Activated CD8-positive, alpha-beta T cell treated with anti-CD3 and anti-CD28 coated beads, Interleukin-2, amount 10 ng/mL, durations not matched to agents 7 days and 5 days (primary cell): ENCODE measurements around the gene DIABLO. TPM values are rescaled to one million over a fixed set of nuclear protein-coding genes. Genes with fewer than 3 reads are reported as not detected.
"Not testable (repeated sequence)": the region's sequence is repeated elsewhere in the genome, so short reads cannot be mapped to it uniquely, and the experiment has no call there.

Experiments
- ATAC-seq: fragments of 150-1000 bp; cut with Tn5 transposase; one replicate; pipeline ENCODE4 v1.10.0; 2021; ENCODE audit warnings: moderate library complexity
- CTCF ChIA-PET: fragments of 350-600 bp; sonication (Branson Sonifier 250); formaldehyde crosslinking; loops from one replicate; lab custom pipeline; 2021; ENCODE audit warnings: antibody characterized with exemption; lab: Charles Lee
- POLR2A ChIA-PET: fragments of 350-600 bp; sonication (Branson Sonifier 250); formaldehyde crosslinking; loops from one replicate; lab custom pipeline; 2021; ENCODE audit warnings: antibody characterized with exemption; lab: Charles Lee
- DNase-seq: peaks from one replicate; pipeline ENCODE4 v3.0.0-alpha.2; 2020
- H3K27ac Mint-ChIP-seq: one replicate; pipeline ENCODE4 v1.8.0; 2021; ENCODE audit warnings: mild to moderate bottlenecking, mixed read lengths
- H3K27me3 Mint-ChIP-seq: one replicate; pipeline ENCODE4 v1.8.0; 2021; ENCODE audit warnings: low read depth, mixed read lengths
- H3K36me3 Mint-ChIP-seq: one replicate; pipeline ENCODE4 v1.8.0; 2021; ENCODE audit warnings: low read depth, mixed read lengths
- H3K4me1 Mint-ChIP-seq: one replicate; pipeline ENCODE4 v1.8.0; 2021; ENCODE audit warnings: low read depth, mixed read lengths
- H3K4me3 Mint-ChIP-seq: one replicate; pipeline ENCODE4 v1.8.0; 2021; ENCODE audit warnings: mild to moderate bottlenecking, mixed read lengths
- H3K9me3 Mint-ChIP-seq: one replicate; pipeline ENCODE4 v1.8.0; 2022; ENCODE audit warnings: mixed read lengths; ENCODE audit not compliant: insufficient read depth
- total RNA-seq, 2 experiments: library from RNA; stranded (reverse); gene quantifications; one replicate each; pipeline ENCODE4 v1.2.3, GENCODE V29; 2021

The DIABLO gene
- 10 to 100 TPM; 43.5 to 47.1 TPM for total RNA-seq

DNA sequence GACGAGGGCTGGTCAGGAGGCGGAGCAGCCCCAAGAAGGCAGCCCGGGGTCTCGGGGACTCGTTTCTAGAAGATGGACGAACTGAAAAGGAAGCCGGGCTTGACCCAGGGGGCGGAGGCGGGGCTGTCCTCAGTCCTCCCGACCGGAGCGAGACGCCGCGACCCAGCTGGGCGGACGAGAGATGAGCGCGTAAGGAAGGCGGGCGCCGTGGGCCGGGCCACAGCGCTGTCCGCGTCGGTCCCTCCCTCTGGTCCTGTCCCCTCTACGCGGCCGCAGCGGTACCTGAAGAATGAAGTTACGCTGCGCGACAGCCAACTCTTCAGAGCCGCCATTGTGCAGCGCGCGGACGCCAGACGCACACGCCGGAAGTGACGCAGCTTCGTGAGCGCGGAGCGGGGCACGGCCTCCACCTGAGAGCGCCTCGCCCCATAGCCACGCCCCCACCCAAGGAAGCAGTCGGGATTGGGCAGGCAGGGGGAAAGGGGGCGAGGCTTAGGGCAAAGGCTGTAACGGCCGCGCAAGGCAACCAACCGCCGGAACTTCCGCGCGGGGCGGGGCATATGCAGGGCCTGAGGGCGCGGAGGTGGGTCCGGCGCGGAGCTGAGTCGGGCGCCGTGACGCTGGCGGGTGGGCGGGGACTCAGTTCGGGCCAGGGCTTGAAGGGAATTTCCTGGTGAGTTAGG, at the start of gene DIABLO:
DIABLO (minus strand) TSS at position 370 of the 683 bp plus-strand sequence; CDS start at position 332, 38 bp downstream.
- CTCF ChIA-PET: interaction anchor here (0.8 to 1.2 kb wide), 6 partner anchors 9 to 390 kb away, joined by 3 to 5 read pairs (median 4); no protein-coding TSS in a partner anchor
- H3K27ac Mint-ChIP-seq: peak within 1 kb of the TSS; percentile 92
- POLR2A ChIA-PET: interaction anchor here (0.6 to 3.1 kb wide), 9 partner anchors 12 to 301 kb away, joined by 3 to 22 read pairs (median 3); partner anchors contain the start of genes KNTC1, RSRC2 and ZCCHC8
- H3K9me3 Mint-ChIP-seq: no peaks in the 10 kb centered on the region
- DNase-seq: peak; percentile 100
- no peaks in the 10 kb centered on the region for H3K27me3 Mint-ChIP-seq
- H3K4me1 Mint-ChIP-seq: peaks cover 44% of the 10 kb centered on the region
- peak; percentile 94 for ATAC-seq
- H3K4me3 Mint-ChIP-seq: peak within 1 kb of the TSS; percentile 89
- peaks cover 33% of the 10 kb centered on the region for H3K36me3 Mint-ChIP-seq

- Mint-ChIP-seq H3K36me3 (peaks cover 16% of the 10 kb centered on the region), H3K9me3 (no peaks in the 10 kb centered on the region), H3K27me3 (no peaks in the 10 kb centered on the region), H3K4me3 (no peak overlapping the region), H3K4me1 (no peaks in the 10 kb centered on the region), H3K27ac (no peak overlapping the region)
- CTCF ChIA-PET: interaction anchor here (1.0 kb wide), 1 partner anchor 85 kb away, joined by 3 read pairs; no protein-coding TSS in a partner anchor
- ATAC-seq (no peak), DNase-seq (no peak)
- POLR2A ChIA-PET: no interaction called here
Measured at GRCh38 chr12:122275459-122275858, 49.6 kb upstream of the DIABLO start.

DNA sequence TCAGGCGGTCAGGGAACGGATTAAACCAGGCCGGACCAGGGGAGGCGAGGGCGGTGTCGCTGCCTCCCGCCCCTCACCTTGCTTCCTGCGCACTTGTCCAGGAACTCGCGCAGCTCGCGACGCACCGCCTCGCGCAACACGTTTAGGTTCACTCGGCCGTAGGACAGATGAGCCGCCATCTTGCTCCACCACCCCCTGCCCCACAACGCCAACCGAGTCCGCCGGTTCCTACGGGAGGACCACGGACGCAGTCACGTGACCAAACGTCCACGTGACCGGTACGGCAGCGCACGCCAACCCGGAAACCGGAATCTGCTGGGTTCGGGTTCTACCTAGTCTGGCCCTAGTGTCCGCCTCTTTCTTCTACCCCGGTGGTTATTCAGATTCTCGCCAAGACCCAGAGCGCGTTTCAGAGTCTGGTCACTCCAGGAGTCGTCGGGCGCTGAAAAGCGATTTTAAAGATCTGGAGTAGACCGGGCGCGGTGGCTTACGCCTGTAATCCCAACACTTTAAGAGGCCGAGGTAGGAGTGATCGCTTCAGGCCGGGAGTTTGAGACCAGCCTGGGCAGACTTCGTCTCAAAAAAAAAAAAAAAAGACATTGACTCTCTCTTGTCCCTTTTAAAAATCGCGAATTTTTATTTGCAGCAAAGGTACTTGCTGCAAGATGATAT, 40.5 kb upstream of the DIABLO start, which contains the start of gene VPS33A:
VPS33A (minus strand) TSS at position 265 of the 672 bp plus-strand sequence; CDS start at position 179, 86 bp downstream.
- Mint-ChIP-seq H3K27me3 (peaks cover 3% of the 10 kb centered on the region), H3K9me3 (no peaks in the 10 kb centered on the region), H3K4me3 (peak within 1 kb of the TSS; percentile 94), H3K27ac (peak within 1 kb of the TSS; percentile 97), H3K4me1 (peaks cover 21% of the 10 kb centered on the region), H3K36me3 (peaks cover 22% of the 10 kb centered on the region)
- ATAC-seq (peak; percentile 88), DNase-seq (peak; percentile 96)
- ChIA-PET POLR2A (interaction anchor here (0.7 to 1.1 kb wide), 4 partner anchors 24 to 966 kb away, joined by 3 to 10 read pairs (median 4); partner anchors contain the start of gene DIABLO), CTCF (interaction anchor here (0.6 to 1.8 kb wide), 9 partner anchors 22 to 211 kb away, joined by 3 to 6 read pairs (median 4); partner anchors contain the start of gene DIABLO)

- ChIA-PET CTCF (interaction anchor here (1.3 to 1.8 kb wide), 2 partner anchors 21 to 58 kb away, joined by 3 to 5 read pairs; no protein-coding TSS in a partner anchor), POLR2A (interaction anchor here (0.5 kb wide), 1 partner anchor 194 kb away, joined by 3 read pairs; no protein-coding TSS in a partner anchor)
- H3K27ac Mint-ChIP-seq: peak overlapping the region; percentile 97
- H3K4me3 Mint-ChIP-seq: peak overlapping the region; percentile 94
- no peaks in the 10 kb centered on the region for H3K9me3 Mint-ChIP-seq
- peak; percentile 59 for DNase-seq
- peak; percentile 59 for ATAC-seq
- H3K4me1 Mint-ChIP-seq: peaks cover 21% of the 10 kb centered on the region
- peaks cover 27% of the 10 kb centered on the region for H3K36me3 Mint-ChIP-seq
- H3K27me3 Mint-ChIP-seq: peaks cover 3% of the 10 kb centered on the region
Measured at GRCh38 chr12:122265886-122266229, 40.0 kb upstream of the DIABLO start.

GRCh38 chr12:122265476-122265875, 39.6 kb upstream of the DIABLO start:
- Mint-ChIP-seq H3K4me3 (peak overlapping the region; percentile 94), H3K27ac (peak overlapping the region; percentile 97), H3K36me3 (peaks cover 29% of the 10 kb centered on the region), H3K27me3 (peaks cover 3% of the 10 kb centered on the region), H3K4me1 (peaks cover 21% of the 10 kb centered on the region), H3K9me3 (no peaks in the 10 kb centered on the region)
- POLR2A ChIA-PET: interaction anchor here (0.5 kb wide), 1 partner anchor 194 kb away, joined by 3 read pairs; no protein-coding TSS in a partner anchor
- CTCF ChIA-PET: no interaction called here
- DNase-seq: peak; percentile 38
- ATAC-seq: peak; percentile 14

GRCh38 chr12:122260735-122261134, 34.9 kb upstream of the DIABLO start:
- ChIA-PET CTCF (interaction anchor here (0.9 kb wide), 1 partner anchor 95 kb away, joined by 3 read pairs; no protein-coding TSS in a partner anchor), POLR2A (interaction anchor here (0.6 kb wide), 1 partner anchor 29 kb away, joined by 4 read pairs; no protein-coding TSS in a partner anchor)
- H3K9me3 Mint-ChIP-seq, DNase-seq, H3K4me3 Mint-ChIP-seq, ATAC-seq, H3K27ac Mint-ChIP-seq, H3K27me3 Mint-ChIP-seq: not testable (repeated sequence)
- Mint-ChIP-seq H3K4me1 (peaks cover 11% of the 10 kb centered on the region), H3K36me3 (peaks cover 43% of the 10 kb centered on the region)

DNA sequence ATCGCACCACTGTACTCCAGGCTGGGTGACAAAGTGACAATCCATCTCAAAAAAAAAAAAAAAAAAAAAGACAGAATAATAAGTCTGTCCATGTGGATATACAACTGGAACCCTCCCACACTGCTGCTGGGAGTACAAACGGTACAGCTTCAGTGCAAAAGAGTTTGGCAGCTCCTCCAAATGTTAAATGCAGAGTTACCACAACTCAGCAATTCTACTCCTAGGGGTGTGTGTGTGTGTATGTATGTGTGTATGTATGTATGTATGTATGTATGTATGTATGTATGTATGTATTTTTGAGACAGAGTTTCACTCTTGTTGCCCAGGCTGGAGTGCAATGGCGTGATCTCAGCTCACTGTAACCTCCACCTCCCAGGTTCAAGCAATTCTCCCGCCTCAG, 33.1 kb upstream of the DIABLO start:
- peaks cover 43% of the 10 kb centered on the region for H3K36me3 Mint-ChIP-seq
- H3K4me1 Mint-ChIP-seq, DNase-seq, POLR2A ChIA-PET, H3K27me3 Mint-ChIP-seq, H3K4me3 Mint-ChIP-seq, H3K27ac Mint-ChIP-seq, ATAC-seq, CTCF ChIA-PET, H3K9me3 Mint-ChIP-seq: not testable (repeated sequence)

DNA sequence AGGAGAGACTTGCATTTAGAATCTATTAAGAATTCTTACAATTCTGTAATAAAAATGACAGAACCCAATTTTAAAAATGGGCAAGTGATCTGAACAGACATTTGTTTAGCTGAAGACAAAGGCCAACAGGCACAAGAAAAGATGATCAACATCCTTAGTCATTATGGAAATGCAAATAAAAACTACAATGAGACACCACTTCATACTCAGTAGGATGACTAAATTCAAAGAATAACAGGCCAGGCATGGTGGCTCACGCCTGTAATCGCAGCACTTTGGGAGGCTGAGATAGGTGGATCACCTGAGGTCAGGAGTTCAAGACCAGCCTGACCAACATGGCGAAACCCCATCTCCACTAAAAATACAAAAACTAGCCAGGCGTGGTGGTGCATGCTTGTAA, 32.6 kb upstream of the DIABLO start:
- H3K4me1 Mint-ChIP-seq, H3K9me3 Mint-ChIP-seq, DNase-seq, POLR2A ChIA-PET, H3K27me3 Mint-ChIP-seq, H3K27ac Mint-ChIP-seq, H3K4me3 Mint-ChIP-seq, ATAC-seq: not testable (repeated sequence)
- CTCF ChIA-PET: interaction anchor here (1.0 kb wide), 1 partner anchor 63 kb away, joined by 3 read pairs; no protein-coding TSS in a partner anchor
- H3K36me3 Mint-ChIP-seq: peaks cover 43% of the 10 kb centered on the region

DNA sequence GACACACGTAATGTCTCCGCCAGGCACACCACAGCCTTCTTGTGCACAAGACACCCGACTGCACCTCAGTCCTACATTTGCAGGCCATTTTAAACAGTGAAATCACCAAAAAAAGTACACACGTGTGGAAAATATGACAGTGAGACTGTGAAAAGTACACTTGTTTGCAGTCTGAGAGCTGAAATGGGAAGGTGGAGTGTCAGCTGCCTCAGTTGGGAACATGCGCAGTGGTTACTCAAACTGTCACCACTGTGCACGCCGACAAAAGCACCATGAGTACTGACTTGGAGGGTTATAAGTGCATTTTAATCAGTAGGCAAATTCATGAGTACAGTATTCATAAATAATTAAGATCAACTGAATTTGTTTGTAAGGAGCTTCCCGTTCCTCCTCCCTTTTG, 24.7 kb upstream of the DIABLO start:
- Mint-ChIP-seq H3K27ac (no peak overlapping the region), H3K27me3 (no peaks in the 10 kb centered on the region), H3K36me3 (peaks cover 23% of the 10 kb centered on the region), H3K4me1 (peaks cover 4% of the 10 kb centered on the region), H3K4me3 (no peak overlapping the region), H3K9me3 (no peaks in the 10 kb centered on the region)
- POLR2A ChIA-PET: no interaction called here
- ATAC-seq (no peak), DNase-seq (no peak)
- CTCF ChIA-PET: no interaction called here

DNA sequence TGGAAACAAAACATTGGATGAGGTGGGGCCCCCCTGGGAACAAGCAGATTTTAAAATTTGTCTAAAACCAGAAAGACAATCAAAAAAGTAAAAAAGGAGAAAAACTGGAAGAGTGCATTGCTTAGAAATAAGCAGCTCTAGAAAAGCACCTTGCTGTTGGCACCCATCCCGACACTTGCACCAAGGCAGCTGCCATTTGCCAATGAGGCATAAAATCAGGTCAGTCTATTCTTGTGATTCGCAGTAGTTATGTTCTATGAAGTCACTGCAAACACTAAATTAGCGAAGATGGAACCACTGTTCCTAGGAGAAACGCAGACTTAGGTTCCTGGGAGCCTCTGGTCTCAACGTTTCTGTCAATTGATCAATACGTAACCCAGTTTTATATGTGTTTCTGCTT, 24.2 kb upstream of the DIABLO start:
- peaks cover 23% of the 10 kb centered on the region for H3K36me3 Mint-ChIP-seq
- no peaks in the 10 kb centered on the region for H3K9me3 Mint-ChIP-seq
- no peak overlapping the region for H3K4me3 Mint-ChIP-seq
- CTCF ChIA-PET: no interaction called here
- ATAC-seq (no peak), DNase-seq (no peak)
- POLR2A ChIA-PET: no interaction called here
- peaks cover 7% of the 10 kb centered on the region for H3K4me1 Mint-ChIP-seq
- no peak overlapping the region for H3K27ac Mint-ChIP-seq
- H3K27me3 Mint-ChIP-seq: no peaks in the 10 kb centered on the region

DNA sequence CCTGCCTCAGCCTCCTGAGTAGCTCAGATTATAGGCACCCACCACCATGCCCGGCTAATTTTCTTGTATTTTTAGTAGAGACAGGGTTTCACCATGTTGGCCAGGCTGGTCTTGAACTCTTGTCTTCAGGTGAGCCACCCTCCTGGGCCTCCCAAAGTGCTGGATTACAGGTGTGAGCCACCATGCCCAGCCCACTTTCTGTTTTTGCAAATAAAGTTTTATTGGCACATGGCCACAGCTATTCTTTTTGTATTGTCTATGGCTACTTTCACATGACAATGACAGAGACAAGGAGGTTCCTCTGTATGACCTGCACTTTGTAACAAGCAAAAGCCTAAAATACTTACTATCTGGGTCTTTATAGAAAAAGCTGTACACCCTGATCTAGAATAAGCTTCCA, 19.7 kb upstream of the DIABLO start:
- Mint-ChIP-seq H3K27ac (peak overlapping the region; percentile 55), H3K36me3 (peaks cover 33% of the 10 kb centered on the region), H3K9me3 (no peaks in the 10 kb centered on the region), H3K4me3 (peak overlapping the region; percentile 8), H3K4me1 (peaks cover 19% of the 10 kb centered on the region), H3K27me3 (no peaks in the 10 kb centered on the region)
- POLR2A ChIA-PET: interaction anchor here (0.6 to 2.1 kb wide), 2 partner anchors 18 to 231 kb away, joined by 4 to 22 read pairs; partner anchors contain the start of gene DIABLO
- CTCF ChIA-PET: interaction anchor here (0.9 to 1.7 kb wide), 6 partner anchors 17 to 91 kb away, joined by 3 to 6 read pairs (median 4); partner anchors contain the start of gene VPS33A
- DNase-seq (no peak), ATAC-seq (no peak)
